PFSK-1 (cell line): ENCODE measurements around the gene SLC25A44.

Source experiments
- FOXP2 ChIP-seq: optimal IDR thresholded peaks from 2 replicates; pipeline ENCODE3; 2011; ENCODE audit warnings: borderline replicate concordance, control low read depth, inconsistent platforms; ENCODE audit not compliant: insufficient read depth; ENCODE audit errors: extremely low read length, extremely low read depth
- POLR2AphosphoS5 ChIP-seq: IDR thresholded peaks from 2 replicates; pipeline ENCODE4 v1.6.1; 2012; ENCODE audit warnings: low read depth, mild to moderate bottlenecking, control low read depth, low read length, moderate library complexity
- SIN3A ChIP-seq: IDR thresholded peaks from 2 replicates; pipeline ENCODE4 v1.6.1; 2012; ENCODE audit warnings: mild to moderate bottlenecking, low read length, moderate library complexity, borderline replicate concordance; ENCODE audit not compliant: insufficient read depth
- TAF1 ChIP-seq: IDR thresholded peaks from 2 replicates; pipeline ENCODE4 v1.6.1; 2012; ENCODE audit warnings: low read length, control low read depth, borderline replicate concordance; ENCODE audit not compliant: insufficient read depth
- TF ChIP-seq, protein P1 (sequence below), 2 experiments: IDR thresholded peaks; 2 replicates each; pipeline versions ENCODE4 v1.6.1 to v1.8.0; 2011 to 2012; ENCODE audit warnings: low read depth in 2 of 2, low read length in 2 of 2, control low read depth in 1 of 2, inconsistent platforms in 1 of 2, mild to moderate bottlenecking in 1 of 2, moderate library complexity in 1 of 2; ENCODE audit not compliant: insufficient read depth in 1 of 2

DNA sequence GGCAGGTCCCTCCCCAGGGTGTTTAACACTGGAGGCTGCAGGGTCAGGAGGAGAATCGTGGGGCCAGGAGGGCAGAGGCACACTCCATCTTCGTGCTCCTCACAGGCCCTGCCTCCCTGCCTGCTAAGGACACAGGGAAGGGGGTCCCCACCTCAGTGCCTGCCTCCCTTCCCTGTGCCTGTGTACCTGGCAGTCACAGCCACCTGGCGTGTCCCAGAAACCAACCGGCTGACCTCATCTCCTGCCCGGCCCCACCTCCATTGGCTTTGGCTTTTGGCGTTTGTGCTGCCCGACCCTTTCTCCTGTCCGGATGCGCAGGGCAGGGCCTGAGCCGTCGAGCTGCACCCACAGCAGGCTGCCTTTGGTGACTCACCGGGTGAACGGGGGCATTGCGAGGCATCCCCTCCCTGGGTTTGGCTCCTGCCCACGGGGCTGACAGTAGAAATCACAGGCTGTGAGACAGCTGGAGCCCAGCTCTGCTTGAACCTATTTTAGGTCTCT lies 47.5 kb downstream of the SLC25A44 start:
- TF ChIP-seq POLR2AphosphoS5 = no peak
- TF ChIP-seq, protein P1, sequence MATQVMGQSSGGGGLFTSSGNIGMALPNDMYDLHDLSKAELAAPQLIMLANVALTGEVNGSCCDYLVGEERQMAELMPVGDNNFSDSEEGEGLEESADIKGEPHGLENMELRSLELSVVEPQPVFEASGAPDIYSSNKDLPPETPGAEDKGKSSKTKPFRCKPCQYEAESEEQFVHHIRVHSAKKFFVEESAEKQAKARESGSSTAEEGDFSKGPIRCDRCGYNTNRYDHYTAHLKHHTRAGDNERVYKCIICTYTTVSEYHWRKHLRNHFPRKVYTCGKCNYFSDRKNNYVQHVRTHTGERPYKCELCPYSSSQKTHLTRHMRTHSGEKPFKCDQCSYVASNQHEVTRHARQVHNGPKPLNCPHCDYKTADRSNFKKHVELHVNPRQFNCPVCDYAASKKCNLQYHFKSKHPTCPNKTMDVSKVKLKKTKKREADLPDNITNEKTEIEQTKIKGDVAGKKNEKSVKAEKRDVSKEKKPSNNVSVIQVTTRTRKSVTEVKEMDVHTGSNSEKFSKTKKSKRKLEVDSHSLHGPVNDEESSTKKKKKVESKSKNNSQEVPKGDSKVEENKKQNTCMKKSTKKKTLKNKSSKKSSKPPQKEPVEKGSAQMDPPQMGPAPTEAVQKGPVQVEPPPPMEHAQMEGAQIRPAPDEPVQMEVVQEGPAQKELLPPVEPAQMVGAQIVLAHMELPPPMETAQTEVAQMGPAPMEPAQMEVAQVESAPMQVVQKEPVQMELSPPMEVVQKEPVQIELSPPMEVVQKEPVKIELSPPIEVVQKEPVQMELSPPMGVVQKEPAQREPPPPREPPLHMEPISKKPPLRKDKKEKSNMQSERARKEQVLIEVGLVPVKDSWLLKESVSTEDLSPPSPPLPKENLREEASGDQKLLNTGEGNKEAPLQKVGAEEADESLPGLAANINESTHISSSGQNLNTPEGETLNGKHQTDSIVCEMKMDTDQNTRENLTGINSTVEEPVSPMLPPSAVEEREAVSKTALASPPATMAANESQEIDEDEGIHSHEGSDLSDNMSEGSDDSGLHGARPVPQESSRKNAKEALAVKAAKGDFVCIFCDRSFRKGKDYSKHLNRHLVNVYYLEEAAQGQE (IDR thresholded peaks at IDR 0.05; ENCODE audit: insufficient read depth in 1 of 2, low read depth in 2 of 2, low read length in 2 of 2) = no peak
- no peak for TF ChIP-seq TAF1
- no peak for TF ChIP-seq SIN3A
- no peak for TF ChIP-seq FOXP2
